HCT116 (cell line): Measurements from ENCODE around the gene CKAP4.

ENCODE experiments used
- CBX3 ChIP-seq: IDR thresholded peaks from 2 replicates; pipeline ENCODE4 v1.6.1; 2012; ENCODE audit warnings: low read depth
- CTCF ChIP-seq, 3 experiments: fragments of 200-600 bp in 1 of 3; sonication (generic) in 1 of 3; IDR thresholded peaks in 2 of 3; conservative IDR thresholded peaks in 1 of 3; 2 replicates each; pipeline ENCODE4 v1.5.1; 2012 to 2017; ENCODE audit warnings: low read depth in 2 of 3, low read length in 2 of 3, antibody characterized with exemption in 1 of 3, borderline replicate concordance in 1 of 3, control low read depth in 1 of 3, mild to moderate bottlenecking in 1 of 3, mixed read lengths in 1 of 3, mixed run types in 1 of 3, moderate library complexity in 1 of 3; ENCODE audit not compliant: insufficient read depth in 1 of 3
- EZH2phosphoT487 ChIP-seq: fragments of 200-600 bp; IDR thresholded peaks from 2 replicates; pipeline ENCODE4 v1.6.1; 2018; ENCODE audit warnings: antibody characterized with exemption, borderline replicate concordance
- FOSL1 ChIP-seq: IDR thresholded peaks from 2 replicates; pipeline ENCODE4 v1.6.1; 2012; ENCODE audit warnings: low read depth
- JUND ChIP-seq: IDR thresholded peaks from 2 replicates; pipeline ENCODE4 v1.6.1; 2012
- POLR2A ChIP-seq: IDR thresholded peaks from 2 replicates; pipeline ENCODE4 v1.7.0; 2011; ENCODE audit warnings: borderline replicate concordance; ENCODE audit not compliant: insufficient read depth, insufficient read length; ENCODE audit errors: extremely low read depth
- RAD21 ChIP-seq: IDR thresholded peaks from 2 replicates; pipeline ENCODE4 v1.6.1; 2012; ENCODE audit warnings: low read depth, mild to moderate bottlenecking
- ZFX ChIP-seq: fragments of 450-650 bp; IDR thresholded peaks from 2 replicates; pipeline ENCODE4 v1.6.1; 2017

GRCh38 chr12:106238146-106238545 lies 9.7 kb downstream of the CKAP4 start:
- no peak for TF ChIP-seq JUND
- TF ChIP-seq RAD21, result no peak
- no peak for TF ChIP-seq CTCF (IDR thresholded peaks at IDR 0.05 in 2 of 3, conservative IDR thresholded peaks at IDR 0.05 in 1 of 3; ENCODE audit: borderline replicate concordance in 1 of 3, insufficient read depth in 1 of 3, low read depth in 2 of 3, low read length in 2 of 3)
- no peak for TF ChIP-seq POLR2A
- TF ChIP-seq CBX3, result no peak
- no peak for TF ChIP-seq ZFX
- no peak for TF ChIP-seq EZH2phosphoT487
- TF ChIP-seq FOSL1, result no peak
